Neuronal stem cell (in vitro differentiated cells): ENCODE data around the gene APCDD1.

Experiments used
- DNase-seq: peaks from one replicate; pipeline ENCODE4 v3.0.0-alpha.2; 2013; ENCODE audit warnings: low spot score
- H2AFZ ChIP-seq: one replicate; pipeline ENCODE4 v1.6.1; 2013; ENCODE audit warnings: mild to moderate bottlenecking, low read length, inconsistent platforms
- H2AK5ac ChIP-seq: 2 replicates; pipeline ENCODE4 v1.6.1; 2013; ENCODE audit warnings: low read depth, mild to moderate bottlenecking, inconsistent platforms, low read length, moderate library complexity, mixed read lengths
- H2BK120ac ChIP-seq: 2 replicates; pipeline ENCODE4 v1.6.1; 2013; ENCODE audit warnings: low read depth, mild to moderate bottlenecking, inconsistent platforms, low read length, moderate library complexity, mixed read lengths
- H2BK12ac ChIP-seq: one replicate; pipeline ENCODE4 v1.6.1; 2013; ENCODE audit warnings: low read length, inconsistent platforms
- H2BK15ac ChIP-seq: 2 replicates; pipeline ENCODE4 v1.6.1; 2013; ENCODE audit warnings: mild to moderate bottlenecking, low read length, inconsistent platforms, mixed read lengths
- H2BK5ac ChIP-seq: one replicate; pipeline ENCODE4 v1.6.1; 2013; ENCODE audit warnings: inconsistent platforms, mild to moderate bottlenecking, low read length, moderate library complexity
- H3K14ac ChIP-seq: one replicate; pipeline ENCODE4 v1.6.1; 2013; ENCODE audit warnings: low read length, inconsistent platforms
- H3K18ac ChIP-seq: 2 replicates; pipeline ENCODE4 v1.6.1; 2013; ENCODE audit warnings: low read length, inconsistent platforms
- H3K23ac ChIP-seq: 2 replicates; pipeline ENCODE4 v1.6.1; 2013; ENCODE audit warnings: low read depth, mild to moderate bottlenecking, mixed read lengths, low read length, inconsistent platforms; ENCODE audit not compliant: poor library complexity
- H3K27ac ChIP-seq: replicated peaks from 3 replicates; pipeline ENCODE4 v1.5.1; 2013; ENCODE audit warnings: low read length, inconsistent platforms
- H3K27me3 ChIP-seq, 3 experiments: 2 replicates each; pipeline ENCODE4 v1.6.1; 2013; ENCODE audit warnings: low read length in 3 of 3, mild to moderate bottlenecking in 2 of 3, inconsistent platforms in 1 of 3, low read depth in 1 of 3, mixed read lengths in 1 of 3, moderate library complexity in 1 of 3; ENCODE audit not compliant: control insufficient read depth in 3 of 3, insufficient read depth in 3 of 3
- H3K36me3 ChIP-seq, 2 donors: replicated peaks in 1 of 2; 2 replicates each; pipeline ENCODE4 v1.6.1; 2013; ENCODE audit warnings: low read length in 2 of 2; ENCODE audit not compliant: control insufficient read depth in 2 of 2, insufficient read depth in 2 of 2
- H3K4ac ChIP-seq: 2 replicates; pipeline ENCODE4 v1.6.1; 2013; ENCODE audit warnings: inconsistent platforms, mild to moderate bottlenecking, low read length, moderate library complexity
- H3K4me1 ChIP-seq, 2 donors: 1 replicate in 1 of 2; 2 replicates in 1 of 2; pipeline ENCODE4 v1.6.1; 2013; ENCODE audit warnings: low read length in 2 of 2, low read depth in 1 of 2; ENCODE audit not compliant: control insufficient read depth in 2 of 2, insufficient read depth in 1 of 2
- H3K4me2 ChIP-seq: one replicate; pipeline ENCODE4 v1.6.1; 2013; ENCODE audit warnings: mild to moderate bottlenecking, low read length, inconsistent platforms; ENCODE audit not compliant: insufficient read depth, poor library complexity, severe bottlenecking
- H3K4me3 ChIP-seq, 2 donors: 2 replicates each; pipeline ENCODE4 v1.5.1; 2013; ENCODE audit warnings: low read length in 2 of 2, mild to moderate bottlenecking in 2 of 2, inconsistent platforms in 1 of 2, moderate library complexity in 1 of 2
- H3K79me1 ChIP-seq: one replicate; pipeline ENCODE4 v1.6.1; 2013; ENCODE audit warnings: low read depth, mild to moderate bottlenecking, inconsistent platforms, low read length, moderate library complexity
- H3K9ac ChIP-seq: one replicate; pipeline ENCODE4 v1.6.1; 2013; ENCODE audit warnings: mild to moderate bottlenecking, low read depth, low read length, inconsistent platforms; ENCODE audit not compliant: poor library complexity
- H3K9me3 ChIP-seq, 2 donors: replicated peaks in 1 of 2; 2 replicates each; pipeline versions ENCODE3 to v1.6.1; 2013; ENCODE audit warnings: low read length in 2 of 2, mild to moderate bottlenecking in 2 of 2, inconsistent platforms in 1 of 2, low read depth in 1 of 2, mixed read lengths in 1 of 2, moderate library complexity in 1 of 2; ENCODE audit not compliant: control insufficient read depth in 2 of 2, insufficient read depth in 1 of 2
- H4K8ac ChIP-seq: one replicate; pipeline ENCODE4 v1.6.1; 2013; ENCODE audit warnings: low read depth, mild to moderate bottlenecking, inconsistent platforms, low read length, moderate library complexity
- H4K91ac ChIP-seq: one replicate; pipeline ENCODE4 v1.6.1; 2013; ENCODE audit warnings: low read length, low read depth, mild to moderate bottlenecking, inconsistent platforms; ENCODE audit not compliant: poor library complexity
- WGBS, 2 donors: extraction: QIAGEN DNeasy Blood & Tissue Kit; methylation state at CpG; one replicate each; pipeline ENCODE4 v1.1.7; 2013; ENCODE audit warnings: missing lambda C conversion rate in 2 of 2, mixed read lengths in 1 of 2; ENCODE audit not compliant: insufficient read length in 2 of 2, insufficient replicate concordance in 1 of 2; ENCODE audit errors: extremely low coverage in 2 of 2; 5-methylcytosine and 5-hydroxymethylcytosine counted together

Gene APCDD1

GRCh38 chr18:10481831-10482230, 27.4 kb downstream of the APCDD1 start:
- Histone ChIP-seq H2BK15ac (no peak overlapping the region), H2AK5ac (no peak overlapping the region), H2BK12ac (no peak overlapping the region), H4K8ac (no peak overlapping the region), H4K91ac (no peak overlapping the region), H2BK5ac (no peak overlapping the region), H3K14ac (no peak overlapping the region), H3K4me3 (no peak overlapping the region), H3K23ac (no peak overlapping the region), H3K27ac (no peak overlapping the region), H3K4ac (no peak overlapping the region), H3K27me3 (no peaks in the 10 kb centered on the region), H2BK120ac (no peak overlapping the region), H3K9ac (no peak overlapping the region), H3K18ac (no peak overlapping the region), H2AFZ (no peak overlapping the region), H3K4me2 (no peak overlapping the region), H3K36me3 (no peaks in the 10 kb centered on the region), H3K79me1 (no peaks in the 10 kb centered on the region), H3K4me1 (peaks cover 0 to 5% of the 10 kb centered on the region in 2 donors), H3K9me3 (peaks cover 0 to 6% of the 10 kb centered on the region in 2 donors)
- no CpG with 5 or more reads among the region's 9 CpGs for whole genome bisulfite sequencing, 2 donors
- no peak for DNase-seq

- Histone ChIP-seq H3K27me3 (no peaks in the 10 kb centered on the region), H3K79me1 (no peaks in the 10 kb centered on the region), H3K9ac (no peak overlapping the region), H2BK5ac (no peak overlapping the region), H3K27ac (no peak overlapping the region), H3K9me3 (peaks cover 0 to 6% of the 10 kb centered on the region in 2 donors), H3K36me3 (no peaks in the 10 kb centered on the region), H2AK5ac (no peak overlapping the region), H2AFZ (no peak overlapping the region), H2BK120ac (no peak overlapping the region), H3K4me1 (peaks cover 0 to 5% of the 10 kb centered on the region in 2 donors), H2BK15ac (no peak overlapping the region), H3K18ac (no peak overlapping the region), H2BK12ac (no peak overlapping the region), H3K4me3 (no peak overlapping the region), H3K23ac (no peak overlapping the region), H4K8ac (no peak overlapping the region), H4K91ac (no peak overlapping the region), H3K4ac (no peak overlapping the region), H3K4me2 (no peak overlapping the region), H3K14ac (no peak overlapping the region)
- no CpG with 5 or more reads among the region's 11 CpGs for WGBS, 2 donors
- no peak for DNase-seq
Measured at GRCh38 chr18:10482363-10482984, 28.0 kb downstream of the APCDD1 start.

DNA sequence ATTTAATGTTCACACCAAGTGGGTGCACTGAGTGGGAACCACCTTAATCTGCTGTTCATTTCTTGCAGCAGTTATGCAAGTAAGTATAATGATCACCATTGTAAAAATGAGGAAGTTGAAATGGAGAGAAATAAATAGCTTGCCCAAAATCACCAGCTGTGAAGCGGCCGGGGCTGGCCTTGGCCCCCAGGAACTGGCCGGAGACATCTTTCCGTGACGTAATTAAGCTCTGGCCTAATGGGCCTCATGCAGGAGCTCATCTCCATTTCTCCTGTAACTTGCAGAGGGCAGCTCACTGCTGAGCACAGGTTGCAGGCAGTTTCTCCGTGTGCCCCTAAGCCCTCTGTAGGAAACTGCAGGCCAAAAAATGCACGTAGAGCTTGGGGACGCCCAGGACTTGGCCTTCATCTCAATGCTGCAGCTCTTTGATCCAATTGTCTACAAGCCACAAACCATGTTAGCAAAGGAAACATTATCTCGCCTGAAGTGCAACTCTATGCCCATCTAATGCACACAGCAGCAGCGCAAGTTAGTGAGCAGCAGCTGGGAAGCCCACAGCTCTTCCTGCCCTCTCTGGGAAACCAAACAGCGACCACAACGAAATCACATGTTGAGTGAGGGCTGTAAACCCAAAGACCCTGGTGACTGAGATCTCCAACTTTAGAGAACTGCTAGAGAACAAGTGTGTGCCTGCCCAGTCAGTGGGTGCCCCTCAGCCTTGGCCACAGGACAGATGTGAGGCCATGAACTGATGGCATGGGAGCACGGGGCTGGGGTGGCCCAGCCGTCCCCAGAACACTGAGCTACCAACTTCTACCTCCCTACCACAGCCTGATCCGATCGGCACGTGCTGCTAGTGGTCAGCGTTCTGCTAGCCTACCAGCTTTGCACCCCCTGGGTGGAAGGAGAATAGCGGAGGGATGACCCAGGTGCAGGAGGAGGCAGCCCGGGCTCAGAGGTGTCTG, 28.8 kb downstream of the APCDD1 start:
- Histone ChIP-seq H2BK5ac (no peak overlapping the region), H3K14ac (no peak overlapping the region), H4K8ac (no peak overlapping the region), H3K27ac (no peak overlapping the region), H3K4me2 (no peak overlapping the region), H3K4me1 (peaks cover 0 to 4% of the 10 kb centered on the region in 2 donors), H2BK15ac (no peak overlapping the region), H3K4ac (no peak overlapping the region), H4K91ac (no peak overlapping the region), H2BK120ac (no peak overlapping the region), H3K4me3 (no peak overlapping the region), H3K9me3 (peaks cover 0 to 4% of the 10 kb centered on the region in 2 donors), H3K23ac (no peak overlapping the region), H2AK5ac (no peak overlapping the region), H3K79me1 (no peaks in the 10 kb centered on the region), H2AFZ (no peak overlapping the region), H3K18ac (no peak overlapping the region), H2BK12ac (no peak overlapping the region), H3K27me3 (no peaks in the 10 kb centered on the region), H3K36me3 (peaks cover 0 to 3% of the 10 kb centered on the region in 2 donors), H3K9ac (no peak overlapping the region)
- no CpG with 5 or more reads among the region's 20 CpGs for WGBS, 2 donors
- no peak for DNase-seq

DNA sequence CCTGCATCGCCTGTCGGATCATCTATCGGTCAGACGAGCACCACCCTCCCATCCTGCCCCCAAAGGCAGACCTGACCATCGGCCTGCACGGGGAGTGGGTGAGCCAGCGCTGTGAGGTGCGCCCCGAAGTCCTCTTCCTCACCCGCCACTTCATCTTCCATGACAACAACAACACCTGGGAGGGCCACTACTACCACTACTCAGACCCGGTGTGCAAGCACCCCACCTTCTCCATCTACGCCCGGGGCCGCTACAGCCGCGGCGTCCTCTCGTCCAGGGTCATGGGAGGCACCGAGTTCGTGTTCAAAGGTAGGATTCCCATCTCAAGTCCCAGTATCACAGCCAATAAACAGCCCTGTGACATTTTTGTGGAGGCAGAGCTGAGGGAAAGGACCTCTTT, 31.0 kb downstream of the APCDD1 start:
- H2BK12ac ChIP-seq = no peak overlapping the region
- no peak overlapping the region for H2BK5ac ChIP-seq
- no peak overlapping the region for H4K91ac ChIP-seq
- H3K14ac ChIP-seq = peak overlapping the region; percentile 32
- no peak overlapping the region for H4K8ac ChIP-seq
- H3K23ac ChIP-seq = no peak overlapping the region
- no peak overlapping the region for H2BK120ac ChIP-seq
- H3K27ac ChIP-seq = no peak overlapping the region
- H3K36me3 ChIP-seq = peaks cover 0 to 3% of the 10 kb centered on the region in 2 donors
- H3K9me3 ChIP-seq = no peaks in the 10 kb centered on the region
- no peak overlapping the region for H3K4ac ChIP-seq
- H3K4me3 ChIP-seq = no peak overlapping the region
- no peak for DNase-seq
- H2AK5ac ChIP-seq = peak overlapping the region; percentile 25
- H3K18ac ChIP-seq = no peak overlapping the region
- no peaks in the 10 kb centered on the region for H3K27me3 ChIP-seq
- no CpG with 5 or more reads among the region's 20 CpGs for WGBS, 2 donors
- no peak overlapping the region for H2BK15ac ChIP-seq
- H3K4me1 ChIP-seq = peaks cover 0 to 4% of the 10 kb centered on the region in 2 donors
- H2AFZ ChIP-seq = no peak overlapping the region
- H3K9ac ChIP-seq = peak overlapping the region; percentile 25
- H3K4me2 ChIP-seq = no peak overlapping the region
- no peaks in the 10 kb centered on the region for H3K79me1 ChIP-seq
